Osteocyte (in vitro differentiated cells): ENCODE results near the gene BCL2L1. TPM values are rescaled to one million over a fixed set of nuclear protein-coding genes. Genes with fewer than 3 reads are reported as not detected.
"Not testable (repeated sequence)": the region's sequence is repeated elsewhere in the genome, so short reads cannot be mapped to it uniquely, and the experiment has no call there.

Experiments
- DNase-seq: peaks from one replicate; pipeline ENCODE4 v3.0.0; 2021; ENCODE audit warnings: mixed read lengths; ENCODE audit not compliant: unreplicated experiment; ENCODE audit errors: extremely low spot score
- H3K27ac Mint-ChIP-seq: one replicate; pipeline ENCODE4 v1.8.0; 2021; ENCODE audit warnings: mild to moderate bottlenecking, mixed read lengths; ENCODE audit not compliant: unreplicated experiment
- H3K27me3 Mint-ChIP-seq: one replicate; pipeline ENCODE4 v1.8.0; 2021; ENCODE audit warnings: mixed read lengths; ENCODE audit not compliant: unreplicated experiment
- H3K36me3 Mint-ChIP-seq: one replicate; pipeline ENCODE4 v1.8.0; 2021; ENCODE audit warnings: mixed read lengths; ENCODE audit not compliant: unreplicated experiment
- H3K4me1 Mint-ChIP-seq: one replicate; pipeline ENCODE4 v1.8.0; 2021; ENCODE audit warnings: mixed read lengths; ENCODE audit not compliant: unreplicated experiment
- H3K4me3 Mint-ChIP-seq: one replicate; pipeline ENCODE4 v1.8.0; 2021; ENCODE audit warnings: mild to moderate bottlenecking, moderate library complexity, mixed read lengths; ENCODE audit not compliant: unreplicated experiment
- H3K9me3 Mint-ChIP-seq: one replicate; pipeline ENCODE4 v1.8.0; 2021; ENCODE audit warnings: mixed read lengths; ENCODE audit not compliant: unreplicated experiment
- CTCF ChIP-seq: fragments of 200-600 bp; sonication (generic); IDR thresholded peaks from 2 replicates; pipeline ENCODE4 v1.5.0; 2021; ENCODE audit warnings: antibody characterized with exemption, mild to moderate bottlenecking, moderate library complexity
- total RNA-seq: library from RNA; stranded (reverse); gene quantifications from 2 replicates; pipeline ENCODE4 v1.2.1, GENCODE V29; 2021

BCL2L1 gene
- total RNA-seq, 1 donor from 2014 or later, result 67.0 TPM

GRCh38 chr20:31630187-31630790, 92.4 kb downstream of the BCL2L1 start:
- no peak for DNase-seq
- no peaks in the 10 kb centered on the region for H3K27me3 Mint-ChIP-seq
- H3K4me3 Mint-ChIP-seq, result no peak overlapping the region
- no peak for TF ChIP-seq CTCF
- no peak overlapping the region for H3K27ac Mint-ChIP-seq
- no peaks in the 10 kb centered on the region for H3K36me3 Mint-ChIP-seq
- H3K4me1 Mint-ChIP-seq, result no peaks in the 10 kb centered on the region
- no peaks in the 10 kb centered on the region for H3K9me3 Mint-ChIP-seq

GRCh38 chr20:31628057-31628456, 94.6 kb downstream of the BCL2L1 start:
- not testable (repeated sequence) for H3K4me3 Mint-ChIP-seq, DNase-seq, H3K27ac Mint-ChIP-seq, H3K9me3 Mint-ChIP-seq, H3K4me1 Mint-ChIP-seq, H3K36me3 Mint-ChIP-seq, H3K27me3 Mint-ChIP-seq

- not testable (repeated sequence) for H3K27ac Mint-ChIP-seq, H3K4me3 Mint-ChIP-seq, DNase-seq, H3K4me1 Mint-ChIP-seq, H3K27me3 Mint-ChIP-seq, H3K36me3 Mint-ChIP-seq, H3K9me3 Mint-ChIP-seq
Observed at GRCh38 chr20:31626534-31626933, 96.1 kb downstream of the BCL2L1 start.

GRCh38 chr20:31623123-31623505, 99.6 kb downstream of the BCL2L1 start:
- not testable (repeated sequence) for H3K27me3 Mint-ChIP-seq, H3K9me3 Mint-ChIP-seq, DNase-seq, H3K27ac Mint-ChIP-seq, H3K4me3 Mint-ChIP-seq, H3K36me3 Mint-ChIP-seq
- peaks cover 13% of the 10 kb centered on the region for H3K4me1 Mint-ChIP-seq

GRCh38 chr20:31620246-31620645, 102.4 kb downstream of the BCL2L1 start:
- H3K4me1 Mint-ChIP-seq, result peaks cover 13% of the 10 kb centered on the region
- no peak for DNase-seq
- H3K27me3 Mint-ChIP-seq, result peaks cover 9% of the 10 kb centered on the region
- H3K27ac Mint-ChIP-seq, result no peak overlapping the region
- no peak for TF ChIP-seq CTCF
- H3K4me3 Mint-ChIP-seq, result no peak overlapping the region
- no peaks in the 10 kb centered on the region for H3K36me3 Mint-ChIP-seq
- H3K9me3 Mint-ChIP-seq, result no peaks in the 10 kb centered on the region

- DNase-seq, result no peak
- Mint-ChIP-seq H3K27ac (no peak overlapping the region), H3K9me3 (no peaks in the 10 kb centered on the region), H3K36me3 (no peaks in the 10 kb centered on the region), H3K27me3 (peaks cover 10% of the 10 kb centered on the region), H3K4me3 (no peak overlapping the region), H3K4me1 (peaks cover 12% of the 10 kb centered on the region)
- TF ChIP-seq CTCF, result no peak
Observed at GRCh38 chr20:31617432-31618104, 105.1 kb downstream of the BCL2L1 start.
